ENCODE results near the gene ACBD6.

ACBD6 gene

GRCh38 chr1:180267211-180267561 is 235.2 kb downstream of the ACBD6 start:
- DNase-seq, result no peak

GRCh38 chr1:180266275-180267210 is 235.8 kb downstream of the ACBD6 start:
- no peak for DNase-seq

GRCh38 chr1:180265871-180266270 is 236.5 kb downstream of the ACBD6 start:
- DNase-seq, result no peak

- no peak for DNase-seq
These were observed 237.2 kb downstream of the ACBD6 start for GRCh38 chr1:180265201-180265600.

GRCh38 chr1:180264595-180264994 is 237.8 kb downstream of the ACBD6 start:
- DNase-seq, result no peak

GRCh38 chr1:180262628-180263488 is 239.5 kb downstream of the ACBD6 start:
- DNase-seq, result no peak

- DNase-seq, result no peak
These were observed 240.7 kb downstream of the ACBD6 start for GRCh38 chr1:180261524-180262155.

GRCh38 chr1:180261030-180261429 is 241.3 kb downstream of the ACBD6 start:
- DNase-seq, result no peak

- no peak for DNase-seq
These were observed 241.8 kb downstream of the ACBD6 start for GRCh38 chr1:180260541-180260940.

- DNase-seq, result no peak
These were observed 242.7 kb downstream of the ACBD6 start for GRCh38 chr1:180259431-180260338.

- DNase-seq, result no peak
These were observed 243.4 kb downstream of the ACBD6 start for GRCh38 chr1:180258935-180259334.

GRCh38 chr1:180258290-180258689 is 244.1 kb downstream of the ACBD6 start:
- no peak for DNase-seq

- no peak for DNase-seq
These were observed 244.9 kb downstream of the ACBD6 start for GRCh38 chr1:180257486-180257885.

GRCh38 chr1:180257028-180257386 is 245.4 kb downstream of the ACBD6 start:
- DNase-seq, result no peak

GRCh38 chr1:180256341-180257027 is 245.9 kb downstream of the ACBD6 start:
- no peak for DNase-seq

- no peak for DNase-seq
These were observed 246.6 kb downstream of the ACBD6 start for GRCh38 chr1:180255536-180256340.

- no peak for DNase-seq
These were observed 247.5 kb downstream of the ACBD6 start for GRCh38 chr1:180254854-180255253.

GRCh38 chr1:180254496-180254819 is 247.9 kb downstream of the ACBD6 start:
- DNase-seq, result no peak

GRCh38 chr1:180253585-180254495 is 248.5 kb downstream of the ACBD6 start:
- peak; percentile 33 for DNase-seq

Measured in activated effector memory CD4-positive, alpha-beta T cell treated with anti-CD3 and anti-CD28 coated beads, Interleukin-2, amount 50 U/mL, for 16 hours (primary cell).